ENCODE measurements around the gene MRPS23.

MRPS23 gene

GRCh38 chr17:57877803-57878377 is 28.0 kb upstream of the MRPS23 start:
- peak; percentile 15 for DNase-seq

GRCh38 chr17:57876866-57877237 is 27.0 kb upstream of the MRPS23 start:
- DNase-seq = no peak

GRCh38 chr17:57876023-57876865 is 26.4 kb upstream of the MRPS23 start:
- DNase-seq = no peak

- peak; percentile 98 for DNase-seq
Measured at GRCh38 chr17:57875290-57876022, 25.6 kb upstream of the MRPS23 start.

GRCh38 chr17:57874434-57875289 is 24.8 kb upstream of the MRPS23 start:
- peak; percentile 95 for DNase-seq

GRCh38 chr17:57874058-57874419 is 24.2 kb upstream of the MRPS23 start:
- no peak for DNase-seq

- no peak for DNase-seq
Measured at GRCh38 chr17:57873261-57874057, 23.6 kb upstream of the MRPS23 start.

- DNase-seq = no peak
Measured at GRCh38 chr17:57872536-57872935, 22.7 kb upstream of the MRPS23 start.

- DNase-seq = no peak
Measured at GRCh38 chr17:57871863-57872262, 22.0 kb upstream of the MRPS23 start.

GRCh38 chr17:57871155-57871554 is 21.3 kb upstream of the MRPS23 start:
- DNase-seq = no peak

GRCh38 chr17:57870283-57870635 is 20.4 kb upstream of the MRPS23 start:
- DNase-seq = no peak

GRCh38 chr17:57869617-57870282 is 19.9 kb upstream of the MRPS23 start:
- peak; percentile 71 for DNase-seq

GRCh38 chr17:57868910-57869616 is 19.2 kb upstream of the MRPS23 start:
- DNase-seq = no peak

GRCh38 chr17:57868007-57868909 is 18.4 kb upstream of the MRPS23 start:
- DNase-seq = peak; percentile 84

GRCh38 chr17:57867126-57867525 is 17.3 kb upstream of the MRPS23 start:
- DNase-seq = no peak

- no peak for DNase-seq
Measured at GRCh38 chr17:57866723-57867122, 16.9 kb upstream of the MRPS23 start.

GRCh38 chr17:57866319-57866718 is 16.5 kb upstream of the MRPS23 start:
- no peak for DNase-seq

- DNase-seq = no peak
Measured at GRCh38 chr17:57864273-57864672, 14.4 kb upstream of the MRPS23 start.

GRCh38 chr17:57862694-57863667 is 13.1 kb upstream of the MRPS23 start:
- DNase-seq = no peak
